Karpas-422 (cell line): ENCODE results near the gene SLC12A9. TPM values are rescaled to one million over a fixed set of nuclear protein-coding genes. Genes with fewer than 3 reads are reported as not detected.
A peak's percentile ranks its signal among the peaks of the same experiment; 100 is the strongest.

ENCODE experiments used
- DNase-seq: peaks from one replicate; pipeline ENCODE4 v3.0.0-alpha.2; 2015
- H2AFZ ChIP-seq: fragments of 200-600 bp; sonication (generic); 2 replicates; pipeline ENCODE4 v1.6.1; 2014; ENCODE audit warnings: antibody characterized with exemption, low read length, mixed read lengths
- H3K27ac ChIP-seq: fragments of 200-600 bp; sonication (generic); 2 replicates; pipeline ENCODE4 v1.5.1; 2014; ENCODE audit warnings: mild to moderate bottlenecking, low read length, moderate library complexity
- H3K27me3 ChIP-seq: fragments of 200-600 bp; sonication (generic); 2 replicates; pipeline ENCODE4 v1.6.1; 2014; ENCODE audit warnings: low read length, mixed read lengths
- H3K36me3 ChIP-seq: fragments of 200-600 bp; sonication (generic); 2 replicates; pipeline ENCODE4 v1.6.1; 2014; ENCODE audit warnings: low read length, mixed read lengths; ENCODE audit not compliant: insufficient read depth
- H3K4me1 ChIP-seq: fragments of 200-600 bp; sonication (generic); 2 replicates; pipeline ENCODE4 v1.6.1; 2014; ENCODE audit warnings: mild to moderate bottlenecking, low read length, mixed read lengths
- H3K4me2 ChIP-seq: fragments of 200-600 bp; sonication (generic); 2 replicates; pipeline ENCODE4 v1.6.1; 2014; ENCODE audit warnings: low read length, low read depth, mild to moderate bottlenecking; ENCODE audit not compliant: poor library complexity, severe bottlenecking
- H3K4me3 ChIP-seq: fragments of 200-600 bp; sonication (generic); 2 replicates; pipeline ENCODE4 v1.5.1; 2014; ENCODE audit warnings: mild to moderate bottlenecking, antibody characterized with exemption, low read length, mixed read lengths
- H3K79me2 ChIP-seq: fragments of 200-600 bp; sonication (generic); 2 replicates; pipeline ENCODE4 v1.6.1; 2014; ENCODE audit warnings: mild to moderate bottlenecking, low read length, mixed read lengths
- H3K9ac ChIP-seq: fragments of 200-600 bp; sonication (generic); 2 replicates; pipeline ENCODE4 v1.6.0; 2014; ENCODE audit warnings: low read length
- H3K9me2 ChIP-seq: fragments of 200-600 bp; sonication (generic), shearing (Covaris generic); replicated peaks from 2 replicates; pipeline ENCODE4 v1.6.0; 2014; ENCODE audit warnings: mild to moderate bottlenecking, low read length, moderate library complexity; ENCODE audit not compliant: insufficient read depth
- H3K9me3 ChIP-seq: fragments of 300-700, 200-600 bp; sonication (generic); 2 replicates; pipeline ENCODE4 v1.6.1; 2014; ENCODE audit warnings: low read length, mixed read lengths
- H4K20me1 ChIP-seq: fragments of 200-600 bp; sonication (generic); 2 replicates; pipeline ENCODE4 v1.6.1; 2014; ENCODE audit warnings: mild to moderate bottlenecking, antibody characterized with exemption, low read length, low read depth; ENCODE audit not compliant: insufficient read depth
- total RNA-seq: library from RNA; depleted of rRNA; stranded (reverse); fragments of >200 nt; shearing (Covaris generic); gene quantifications from 2 replicates; pipeline ENCODE4 v1.2.3, GENCODE V29; 2014; ENCODE audit warnings: low replicate concordance

SLC12A9 gene
- total RNA-seq, 1 experiment from 2014 or later, result 21.0 TPM

DNA sequence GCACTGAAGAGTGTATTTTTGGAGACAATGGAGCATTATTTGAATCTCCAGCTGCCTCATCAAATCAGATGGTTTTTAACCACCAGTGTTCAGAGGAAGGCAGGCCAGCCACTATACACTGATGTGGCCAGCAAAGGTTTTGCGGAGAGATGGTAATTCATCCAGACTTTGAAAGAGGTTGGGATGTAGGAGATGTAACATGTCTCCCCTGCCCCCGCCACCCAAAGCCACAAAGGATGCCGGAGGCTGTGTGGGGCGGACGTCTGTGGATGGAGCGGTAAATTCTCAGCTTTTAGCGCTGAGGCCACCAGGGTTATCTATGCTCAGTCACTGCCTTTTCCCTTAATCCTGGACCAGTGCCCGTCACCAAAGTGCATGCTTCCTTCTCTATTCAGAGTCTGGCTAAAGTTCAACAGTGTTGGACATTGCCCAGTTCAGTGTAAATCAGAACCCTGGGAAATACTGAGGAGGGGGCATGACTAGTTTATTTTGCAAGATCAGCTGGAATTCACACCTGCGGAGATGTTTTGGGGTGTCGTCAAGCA, 11.0 kb downstream of the SLC12A9 start:
- Histone ChIP-seq H3K4me1 (peaks cover 17% of the 10 kb centered on the region), H3K9ac (no peak overlapping the region), H3K9me3 (no peaks in the 10 kb centered on the region), H4K20me1 (no peaks in the 10 kb centered on the region), H3K79me2 (peaks cover 21% of the 10 kb centered on the region), H3K9me2 (no peaks in the 10 kb centered on the region), H3K36me3 (0 out of 2 replicates have a peak, but pooled peaks cover 3% of the 10 kb centered on the region), H3K27ac (no peak overlapping the region), H2AFZ (no peak overlapping the region), H3K4me3 (no peak overlapping the region), H3K27me3 (no peaks in the 10 kb centered on the region), H3K4me2 (no peak overlapping the region)
- no peak for DNase-seq

DNA sequence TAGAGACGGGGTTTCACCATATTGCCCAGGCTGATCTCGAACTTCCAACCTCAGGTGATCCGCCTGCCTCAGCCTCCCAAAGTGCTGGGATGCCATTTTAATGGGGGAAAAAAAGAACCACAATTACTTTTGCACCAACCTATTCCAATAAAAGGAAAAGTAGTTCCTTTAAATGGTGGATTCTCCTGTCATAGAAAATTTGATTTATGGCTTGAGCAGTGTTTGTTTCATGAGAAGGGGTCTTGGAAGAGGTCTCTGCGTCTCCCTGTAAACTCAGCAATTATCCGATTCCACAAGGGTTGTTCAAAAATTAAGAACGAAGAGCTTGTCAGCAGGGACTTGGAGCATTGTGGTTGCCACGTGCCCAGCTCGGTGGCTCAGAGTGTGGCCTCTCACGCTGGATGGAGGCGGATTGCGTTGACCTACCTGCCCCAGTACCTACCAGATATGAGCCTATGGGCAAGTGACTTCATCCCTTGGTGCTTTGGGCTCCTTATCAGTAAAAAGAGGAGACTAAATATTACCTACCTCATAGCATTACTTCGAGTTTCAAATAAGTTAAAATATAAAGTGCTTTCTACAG, 11.8 kb downstream of the SLC12A9 start:
- Histone ChIP-seq H3K9me2 (no peaks in the 10 kb centered on the region), H3K4me1 (peaks cover 20% of the 10 kb centered on the region), H3K36me3 (0 out of 2 replicates have a peak, but pooled peaks cover 3% of the 10 kb centered on the region), H3K4me2 (no peak overlapping the region), H3K9ac (no peak overlapping the region), H4K20me1 (no peaks in the 10 kb centered on the region), H3K9me3 (no peaks in the 10 kb centered on the region), H2AFZ (no peak overlapping the region), H3K79me2 (peaks cover 26% of the 10 kb centered on the region), H3K27me3 (no peaks in the 10 kb centered on the region), H3K4me3 (no peak overlapping the region), H3K27ac (no peak overlapping the region)
- DNase-seq, result no peak

DNA sequence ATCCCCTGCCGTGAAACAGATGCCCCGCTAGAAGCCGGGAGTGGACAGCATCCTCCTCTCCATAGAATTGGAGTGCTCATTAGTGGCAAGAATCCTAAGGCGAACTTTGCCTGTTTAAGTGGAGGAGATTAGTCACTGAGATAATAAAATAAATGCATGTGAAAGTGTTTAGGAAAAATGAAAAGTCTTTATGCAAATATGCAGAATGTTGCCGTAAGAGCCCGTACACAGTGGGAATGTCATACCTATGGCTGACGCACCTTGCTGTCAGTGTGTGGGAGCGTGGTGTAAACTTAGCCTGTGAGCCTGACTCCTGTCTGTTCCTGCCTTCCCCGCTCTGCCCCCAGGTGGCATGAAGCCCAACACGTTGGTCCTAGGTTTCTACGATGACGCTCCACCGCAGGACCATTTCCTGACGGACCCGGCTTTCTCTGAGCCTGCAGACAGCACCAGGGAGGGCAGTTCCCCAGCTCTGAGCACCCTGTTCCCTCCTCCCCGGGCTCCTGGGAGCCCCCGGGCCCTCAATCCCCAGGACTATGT, 12.9 kb downstream of the SLC12A9 start:
- no peak overlapping the region for H3K4me2 ChIP-seq
- H4K20me1 ChIP-seq, result no peaks in the 10 kb centered on the region
- H3K79me2 ChIP-seq, result peaks cover 26% of the 10 kb centered on the region
- H3K9me2 ChIP-seq, result no peaks in the 10 kb centered on the region
- H3K9ac ChIP-seq, result no peak overlapping the region
- peaks cover 20% of the 10 kb centered on the region for H3K4me1 ChIP-seq
- no peak overlapping the region for H2AFZ ChIP-seq
- no peak overlapping the region for H3K4me3 ChIP-seq
- no peaks in the 10 kb centered on the region for H3K9me3 ChIP-seq
- no peaks in the 10 kb centered on the region for H3K27me3 ChIP-seq
- no peak overlapping the region for H3K27ac ChIP-seq
- no peaks in the 10 kb centered on the region for H3K36me3 ChIP-seq
- no peak for DNase-seq

DNA sequence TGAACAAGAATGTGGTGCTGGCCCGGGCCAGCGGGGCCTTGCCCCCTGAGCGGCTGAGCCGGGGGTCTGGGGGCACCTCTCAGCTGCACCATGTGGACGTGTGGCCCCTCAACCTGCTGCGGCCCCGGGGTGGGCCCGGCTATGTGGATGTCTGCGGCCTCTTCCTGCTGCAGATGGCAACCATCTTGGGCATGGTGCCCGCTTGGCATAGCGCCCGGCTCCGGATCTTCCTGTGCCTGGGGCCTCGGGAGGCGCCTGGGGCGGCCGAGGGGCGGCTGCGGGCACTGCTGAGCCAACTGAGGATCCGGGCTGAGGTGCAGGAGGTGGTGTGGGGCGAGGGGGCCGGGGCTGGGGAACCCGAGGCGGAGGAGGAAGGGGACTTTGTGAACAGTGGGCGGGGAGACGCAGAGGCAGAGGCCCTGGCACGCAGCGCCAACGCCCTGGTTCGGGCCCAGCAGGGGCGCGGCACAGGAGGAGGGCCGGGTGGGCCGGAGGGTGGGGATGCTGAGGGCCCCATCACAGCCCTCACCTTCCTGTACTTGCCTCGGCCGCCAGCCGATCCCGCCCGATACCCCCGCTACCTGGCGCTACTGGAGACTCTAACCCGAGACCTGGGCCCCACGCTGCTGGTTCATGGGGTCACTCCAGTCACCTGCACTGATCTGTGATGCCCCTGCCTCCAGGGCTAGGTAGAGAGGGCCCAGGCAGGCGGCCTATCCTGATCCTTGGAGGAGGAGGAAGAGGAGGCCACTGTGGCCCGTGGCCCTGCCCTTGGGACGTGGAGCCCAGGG, 13.6 kb downstream of the SLC12A9 start:
- Histone ChIP-seq H3K79me2 (peaks cover 26% of the 10 kb centered on the region), H2AFZ (0 out of 2 replicates have a peak overlapping the region, but pooled peaks have one; percentile 26), H3K9me3 (no peaks in the 10 kb centered on the region), H3K27ac (no peak overlapping the region), H4K20me1 (no peaks in the 10 kb centered on the region), H3K4me1 (peaks cover 20% of the 10 kb centered on the region), H3K4me3 (peak overlapping the region; percentile 90; the same call in 1 of the 2 replicates), H3K36me3 (no peaks in the 10 kb centered on the region), H3K9me2 (no peaks in the 10 kb centered on the region), H3K4me2 (peak overlapping the region; percentile 96), H3K9ac (peak overlapping the region; percentile 94), H3K27me3 (no peaks in the 10 kb centered on the region)
- DNase-seq, result no peak

DNA sequence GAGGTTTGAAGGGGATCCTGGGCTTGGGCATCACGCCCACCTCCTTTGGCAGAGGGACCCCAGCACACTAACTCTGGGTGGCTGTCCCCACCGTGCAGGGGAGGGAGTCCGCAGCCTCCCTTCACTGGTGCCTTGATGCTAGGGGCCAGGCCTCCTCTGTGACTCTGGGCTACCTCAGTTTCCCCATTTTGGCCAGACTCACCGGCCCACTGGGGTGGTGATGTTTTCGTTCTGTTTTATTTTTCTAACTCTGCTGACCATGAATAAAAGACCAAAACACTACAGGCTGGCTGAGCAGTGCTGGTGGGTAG, 14.2 kb downstream of the SLC12A9 start:
- H3K36me3 ChIP-seq, result no peaks in the 10 kb centered on the region
- H2AFZ ChIP-seq, result 0 out of 2 replicates have a peak overlapping the region, but pooled peaks have one; percentile 26
- no peaks in the 10 kb centered on the region for H3K9me3 ChIP-seq
- no peak for DNase-seq
- peak overlapping the region; percentile 90 for H3K4me3 ChIP-seq
- peak overlapping the region; percentile 96 for H3K4me2 ChIP-seq
- no peaks in the 10 kb centered on the region for H3K9me2 ChIP-seq
- no peaks in the 10 kb centered on the region for H4K20me1 ChIP-seq
- H3K79me2 ChIP-seq, result peaks cover 26% of the 10 kb centered on the region
- H3K27ac ChIP-seq, result peak overlapping the region; percentile 78
- H3K4me1 ChIP-seq, result peaks cover 20% of the 10 kb centered on the region
- peak overlapping the region; percentile 94 for H3K9ac ChIP-seq
- no peaks in the 10 kb centered on the region for H3K27me3 ChIP-seq

DNA sequence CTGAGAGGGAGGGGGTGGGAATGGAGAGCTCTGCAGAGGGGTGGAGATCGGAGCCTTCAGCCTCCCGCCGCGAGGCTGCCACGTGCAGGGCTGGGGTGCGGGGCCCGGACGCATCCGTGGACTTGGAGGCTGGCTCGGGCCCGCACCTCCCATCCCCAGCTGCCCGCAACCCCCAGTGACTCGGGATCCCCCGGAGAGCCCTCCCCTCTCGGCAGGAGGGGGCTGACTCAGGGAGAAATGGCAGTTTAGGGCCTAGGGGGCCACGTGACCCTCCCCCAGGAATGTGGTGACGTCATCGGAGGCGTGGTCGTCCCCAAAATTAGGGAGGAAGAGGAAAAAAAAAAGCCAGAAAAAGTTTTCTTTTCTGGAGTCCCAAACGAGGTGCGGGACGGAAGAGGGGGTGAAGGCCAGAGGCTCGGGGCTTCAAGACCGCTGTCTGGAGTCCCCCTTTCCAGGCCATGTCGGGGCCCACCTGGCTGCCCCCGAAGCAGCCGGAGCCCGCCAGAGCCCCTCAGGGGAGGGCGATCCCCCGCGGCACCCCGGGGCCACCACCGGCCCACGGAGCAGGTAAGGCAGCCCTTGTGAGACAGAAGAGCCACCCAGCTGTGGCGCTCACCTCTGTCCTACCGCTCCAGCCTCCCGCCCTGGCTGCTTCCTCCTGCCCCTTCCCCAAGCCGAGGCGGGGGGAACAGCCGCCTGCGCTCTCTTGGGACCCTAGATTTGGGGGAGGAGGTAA, 14.7 kb downstream of the SLC12A9 start, which contains the start of gene TRIP6:
Gene TRIP6, plus strand, starts transcription at position 348 of the 736 bp plus-strand sequence. Its CDS starts 111 bp downstream, at position 459.
- Histone ChIP-seq H3K36me3 (no peaks in the 10 kb centered on the region), H3K4me1 (peaks cover 20% of the 10 kb centered on the region), H3K4me3 (peak within 1 kb of the TSS; percentile 90), H3K27ac (peak within 1 kb of the TSS; percentile 78), H3K9me2 (no peaks in the 10 kb centered on the region), H3K27me3 (no peaks in the 10 kb centered on the region), H3K9me3 (no peaks in the 10 kb centered on the region), H3K79me2 (peaks cover 26% of the 10 kb centered on the region), H4K20me1 (no peaks in the 10 kb centered on the region), H2AFZ (peak within 1 kb of the TSS; percentile 82; the same call in 1 of the 2 replicates), H3K9ac (peak within 1 kb of the TSS; percentile 94), H3K4me2 (peak within 1 kb of the TSS; percentile 96)
- DNase-seq, result peak; percentile 85

DNA sequence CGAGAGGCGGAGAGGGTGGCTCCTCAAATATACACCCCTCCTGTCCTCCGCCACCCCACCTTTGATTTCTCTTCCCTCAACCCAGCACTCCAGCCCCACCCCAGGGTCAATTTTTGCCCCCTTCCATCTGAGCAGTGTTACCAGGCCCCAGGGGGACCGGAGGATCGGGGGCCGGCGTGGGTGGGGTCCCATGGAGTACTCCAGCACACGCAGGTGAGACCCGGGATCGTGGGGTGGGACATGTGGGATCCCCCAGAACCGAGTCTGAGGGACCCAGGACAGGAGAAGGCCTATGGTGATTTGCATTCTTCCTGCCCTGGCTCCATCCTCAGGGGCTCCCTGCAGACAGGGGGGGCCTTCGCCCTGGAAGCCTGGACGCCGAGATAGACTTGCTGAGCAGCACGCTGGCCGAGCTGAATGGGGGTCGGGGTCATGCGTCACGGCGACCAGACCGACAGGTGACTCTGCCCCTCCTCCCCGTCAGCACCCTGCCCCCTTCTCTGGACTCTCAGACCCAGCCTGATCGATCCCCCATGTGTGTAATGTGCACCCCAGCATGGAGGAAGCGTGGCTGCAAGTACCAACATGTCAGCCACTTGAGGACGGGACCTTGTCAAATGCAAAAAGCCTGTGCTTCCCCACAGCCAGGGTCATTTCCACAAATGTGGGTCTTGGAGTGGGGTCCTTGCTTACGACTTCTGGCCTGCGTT, 15.4 kb downstream of the SLC12A9 start:
- H3K36me3 ChIP-seq, result no peaks in the 10 kb centered on the region
- peak overlapping the region; percentile 90 for H3K4me3 ChIP-seq
- H3K27ac ChIP-seq, result peak overlapping the region; percentile 78
- peaks cover 26% of the 10 kb centered on the region for H3K79me2 ChIP-seq
- H3K9ac ChIP-seq, result peak overlapping the region; percentile 94
- no peaks in the 10 kb centered on the region for H3K9me3 ChIP-seq
- no peaks in the 10 kb centered on the region for H3K9me2 ChIP-seq
- H3K4me1 ChIP-seq, result peaks cover 20% of the 10 kb centered on the region
- peak overlapping the region; percentile 96 for H3K4me2 ChIP-seq
- no peaks in the 10 kb centered on the region for H3K27me3 ChIP-seq
- peak overlapping the region; percentile 82; the same call in 1 of the 2 replicates for H2AFZ ChIP-seq
- no peak for DNase-seq
- H4K20me1 ChIP-seq, result no peaks in the 10 kb centered on the region
